GM19043 (cell line): ENCODE data around the gene AACS.
"Not testable (repeated sequence)": the region's sequence is repeated elsewhere in the genome, so short reads cannot be mapped to it uniquely, and the experiment has no call there.

Experiments
- ATAC-seq: cut with Tn5 transposase; IDR thresholded peaks from one replicate; pipeline ENCODE4 v1.9.1; 2021; ENCODE audit warnings: low read depth; ENCODE audit not compliant: unreplicated experiment

AACS gene

GRCh38 chr12:125065021-125065918 lies at the start of gene AACS:
AACS (plus strand) TSS chr12:125065435; CDS start chr12:125065585, 150 bp downstream.
- peak; percentile 90 for ATAC-seq

DNA sequence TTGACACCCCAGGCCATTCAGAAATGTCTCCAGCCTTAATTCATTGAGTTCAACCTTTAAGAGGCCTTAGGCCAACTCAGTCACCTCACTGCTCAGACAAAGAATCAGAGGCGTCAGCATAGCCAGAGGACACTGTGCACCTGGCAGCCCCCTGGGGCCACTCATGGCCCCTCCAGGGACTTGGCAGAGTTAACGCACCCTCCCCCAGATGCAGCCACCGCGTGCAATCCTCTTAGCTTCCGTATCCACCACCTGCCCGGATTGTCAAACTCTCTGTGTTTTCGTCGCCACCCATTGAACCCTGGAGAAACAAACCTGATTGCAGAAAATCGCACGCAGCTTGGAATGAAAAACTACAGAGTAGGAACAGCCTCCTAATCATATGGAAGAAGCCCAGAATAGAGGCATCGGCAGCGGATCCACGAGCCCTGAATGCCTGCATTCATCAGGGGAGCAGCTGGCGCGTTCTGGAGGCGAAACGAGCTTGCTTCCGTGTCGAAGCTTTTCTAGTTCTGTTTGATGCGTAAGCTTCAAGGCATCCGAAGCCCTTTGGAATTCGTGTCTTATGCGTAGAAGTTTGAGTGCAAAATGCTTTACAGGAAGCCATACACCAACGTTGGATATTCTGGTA lies 49.4 kb upstream of the AACS start:
- no peak for ATAC-seq

GRCh38 chr12:125017801-125018200 lies 47.4 kb upstream of the AACS start:
- ATAC-seq: no peak

DNA sequence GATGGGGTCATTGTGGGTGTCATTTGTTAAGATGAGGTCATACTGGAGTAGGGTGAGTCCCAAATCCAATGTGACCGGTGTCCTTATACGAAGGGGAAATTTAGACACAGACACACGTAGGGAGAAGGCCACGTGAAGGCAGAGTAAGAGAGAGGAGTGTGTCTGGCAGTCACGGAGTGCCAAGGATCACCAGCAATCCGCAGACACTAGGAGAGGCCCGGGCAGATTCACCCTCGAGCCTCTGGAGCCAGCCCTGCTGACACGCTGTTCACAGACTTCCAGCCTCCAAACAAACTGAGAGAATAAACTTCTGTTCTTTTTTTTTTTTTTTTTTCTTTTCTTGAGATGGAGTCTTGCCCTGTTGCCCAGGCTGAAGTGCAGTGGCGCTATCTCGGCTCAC lies 46.9 kb upstream of the AACS start:
- ATAC-seq: no peak

DNA sequence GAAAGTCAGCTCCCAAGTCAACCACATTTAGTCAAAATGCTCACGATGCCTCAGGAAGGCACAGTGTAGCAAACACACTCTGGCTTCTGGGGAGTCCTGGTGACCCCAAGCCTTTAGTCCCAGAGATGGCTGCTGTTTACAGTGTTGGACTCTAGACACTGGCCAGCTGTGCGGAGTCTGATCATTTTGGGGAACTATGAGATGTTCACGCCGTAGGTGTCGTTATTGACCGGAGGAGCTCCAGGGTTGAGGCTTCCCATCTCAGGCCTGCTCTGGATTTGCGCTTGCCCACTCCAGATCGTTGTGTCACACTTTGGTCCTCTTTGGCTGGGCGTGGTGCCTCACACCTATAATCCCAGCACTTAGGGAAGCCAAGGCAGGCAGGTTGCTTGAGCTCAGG lies 44.1 kb upstream of the AACS start:
- ATAC-seq: no peak

DNA sequence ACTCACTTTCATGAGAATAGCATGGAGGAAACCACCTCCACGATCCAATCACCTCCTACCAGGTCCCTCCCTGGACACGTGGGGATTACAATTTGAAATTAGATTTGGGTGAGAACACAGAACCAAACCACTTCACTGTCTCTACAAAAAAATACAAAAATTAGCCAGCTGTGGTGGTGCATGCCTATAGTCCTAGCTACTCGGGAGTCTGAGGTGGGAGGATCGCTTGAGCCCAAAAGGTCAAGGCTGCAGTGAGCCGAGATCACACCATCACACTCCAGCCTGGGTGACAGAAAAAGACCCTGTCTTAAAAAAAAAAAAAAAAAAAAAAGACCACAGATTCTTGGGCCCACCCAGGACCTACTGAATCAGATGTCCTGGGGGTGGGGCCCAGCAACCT lies 43.5 kb upstream of the AACS start:
- no peak for ATAC-seq

GRCh38 chr12:125023065-125023464 lies 42.2 kb upstream of the AACS start:
- ATAC-seq: no peak

- ATAC-seq: no peak
Measured at GRCh38 chr12:125024949-125025563, 40.2 kb upstream of the AACS start.

- ATAC-seq: no peak
Measured at GRCh38 chr12:125025606-125026235, 39.5 kb upstream of the AACS start.

DNA sequence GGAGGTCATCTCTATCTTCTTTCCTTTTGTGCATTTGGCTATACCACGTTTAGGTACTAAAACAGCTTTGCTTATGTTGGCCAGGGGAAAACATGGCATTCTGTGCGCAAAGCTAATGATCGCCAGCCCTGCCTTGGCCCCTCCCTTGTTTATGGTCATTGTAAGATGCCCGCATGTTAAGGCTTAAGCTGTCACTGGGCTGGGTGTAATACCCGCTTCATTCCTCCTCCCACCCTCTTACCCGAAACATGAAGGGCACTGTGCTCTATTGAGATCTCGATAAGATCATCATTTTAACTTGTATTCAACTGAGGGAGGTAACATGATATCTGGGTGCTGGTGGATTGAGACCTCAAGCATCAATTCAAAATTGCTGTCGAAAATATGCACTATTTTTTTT lies 37.1 kb upstream of the AACS start:
- no peak for ATAC-seq

DNA sequence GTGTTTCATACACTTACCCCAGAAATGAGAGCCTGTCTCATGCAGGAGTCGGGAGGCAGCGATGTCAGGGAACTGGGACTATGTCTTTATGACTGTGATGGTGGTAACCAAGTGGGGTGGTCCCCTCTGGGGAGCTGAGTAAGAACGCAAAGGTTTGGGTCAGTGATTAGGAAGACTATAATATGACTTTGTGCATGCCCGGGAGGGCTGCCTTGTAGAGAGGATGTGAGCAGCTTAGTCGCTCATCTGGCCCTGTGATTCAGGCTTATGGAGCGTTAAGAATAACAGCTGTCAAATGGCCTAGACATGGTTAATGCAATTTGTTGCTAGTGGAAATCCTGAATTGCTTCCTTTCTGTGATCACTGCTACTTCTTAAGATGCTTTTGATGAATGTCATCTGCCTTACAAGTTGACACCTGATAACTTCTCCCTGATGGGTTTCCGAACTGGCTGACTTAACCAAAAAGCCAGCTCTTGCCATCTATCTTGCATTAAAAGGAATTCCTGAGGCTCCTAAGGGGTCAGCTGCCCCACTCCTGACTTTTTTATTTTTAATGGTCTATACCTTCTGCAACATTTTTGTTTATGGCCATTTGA lies 35.4 kb upstream of the AACS start:
- no peak for ATAC-seq

DNA sequence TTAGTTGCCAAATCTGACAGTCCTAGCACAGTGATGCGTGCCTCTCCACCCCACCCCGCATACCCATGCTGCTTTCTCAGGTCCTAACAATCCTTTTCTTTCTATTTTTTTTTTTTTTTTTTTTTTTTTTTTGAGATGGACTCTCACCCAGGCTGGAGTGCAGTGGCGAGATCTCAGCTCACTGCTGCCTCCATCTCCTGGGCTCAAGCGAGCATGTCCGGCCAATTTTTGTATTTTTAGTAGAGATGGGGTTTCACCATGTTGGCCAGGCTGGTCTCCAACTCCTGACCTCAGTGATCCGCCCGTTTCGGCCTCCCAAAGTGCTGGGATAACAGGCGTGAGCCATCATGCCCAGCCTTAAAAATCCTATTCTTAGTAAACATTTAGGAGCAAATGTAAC lies 33.8 kb upstream of the AACS start:
- not testable (repeated sequence) for ATAC-seq

- no peak for ATAC-seq
Measured at GRCh38 chr12:125032466-125033152, 32.6 kb upstream of the AACS start.

DNA sequence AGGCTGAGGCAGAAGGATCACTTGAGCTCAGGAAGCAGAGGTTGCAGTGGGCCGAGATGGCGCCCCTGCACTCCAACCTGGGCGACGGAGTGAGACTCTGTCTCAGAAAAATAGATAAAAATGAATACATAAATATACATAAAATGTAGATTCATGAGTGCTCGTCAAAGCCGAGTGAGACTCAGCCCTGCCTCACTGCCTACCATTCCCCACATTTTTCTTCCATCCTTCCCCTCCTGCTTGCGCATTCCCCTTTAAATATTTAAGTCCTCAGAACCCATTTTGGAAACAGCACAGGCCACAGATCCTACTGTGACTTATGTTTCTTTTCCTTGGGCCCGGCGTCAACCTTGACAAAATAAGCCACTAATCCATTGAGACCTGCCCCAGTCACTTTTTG lies 31.9 kb upstream of the AACS start:
- no peak for ATAC-seq

- no peak for ATAC-seq
Measured at GRCh38 chr12:125038976-125039625, 26.1 kb upstream of the AACS start.

- no peak for ATAC-seq
Measured at GRCh38 chr12:125049093-125049458, 16.2 kb upstream of the AACS start.

DNA sequence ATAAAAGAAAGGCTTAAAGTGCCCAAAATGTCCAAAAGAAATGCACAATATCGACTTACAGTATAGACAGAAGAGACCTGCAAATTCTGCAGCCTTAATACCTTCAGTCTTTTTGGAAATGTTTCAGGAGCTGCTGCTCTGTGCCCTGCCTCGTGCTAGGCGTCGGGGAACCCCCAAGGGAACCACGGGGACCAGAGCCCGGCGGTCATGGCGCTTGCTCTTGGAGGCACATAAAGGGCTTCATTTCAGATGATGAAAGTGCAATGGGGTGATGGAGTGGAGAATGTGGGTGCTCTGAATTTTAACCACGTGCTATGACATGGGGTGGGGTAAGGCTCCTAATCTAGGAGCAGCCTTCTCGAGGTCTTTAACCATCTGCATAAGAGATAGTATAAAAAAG lies 14.8 kb upstream of the AACS start:
- no peak for ATAC-seq

DNA sequence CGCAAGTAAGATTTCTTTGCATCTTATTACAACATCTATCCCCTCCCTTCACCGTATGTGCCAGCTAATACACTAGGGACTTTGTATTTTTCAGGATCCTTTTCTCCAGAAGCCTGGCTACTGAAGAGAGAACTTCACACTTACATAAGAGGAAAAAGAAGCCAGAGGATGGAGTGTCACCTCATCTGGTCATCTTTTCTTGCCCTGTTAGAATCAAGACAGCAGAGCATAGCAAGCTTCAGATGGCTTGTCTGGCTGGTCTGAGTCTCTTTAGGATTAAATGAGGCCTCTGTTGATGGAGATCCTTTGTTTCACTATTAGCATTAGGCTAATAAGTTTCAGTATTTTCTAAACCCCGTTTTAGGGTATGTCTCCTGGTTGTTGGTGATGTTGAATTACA lies 14.4 kb upstream of the AACS start:
- no peak for ATAC-seq

- no peak for ATAC-seq
Measured at GRCh38 chr12:125053821-125054220, 11.4 kb upstream of the AACS start.

GRCh38 chr12:125055591-125055990 lies 9.6 kb upstream of the AACS start:
- no peak for ATAC-seq
